ENCODE data around the gene FER.
"Not testable (repeated sequence)": the region's sequence is repeated elsewhere in the genome, so short reads cannot be mapped to it uniquely, and the experiment has no call there.

The FER gene

DNA sequence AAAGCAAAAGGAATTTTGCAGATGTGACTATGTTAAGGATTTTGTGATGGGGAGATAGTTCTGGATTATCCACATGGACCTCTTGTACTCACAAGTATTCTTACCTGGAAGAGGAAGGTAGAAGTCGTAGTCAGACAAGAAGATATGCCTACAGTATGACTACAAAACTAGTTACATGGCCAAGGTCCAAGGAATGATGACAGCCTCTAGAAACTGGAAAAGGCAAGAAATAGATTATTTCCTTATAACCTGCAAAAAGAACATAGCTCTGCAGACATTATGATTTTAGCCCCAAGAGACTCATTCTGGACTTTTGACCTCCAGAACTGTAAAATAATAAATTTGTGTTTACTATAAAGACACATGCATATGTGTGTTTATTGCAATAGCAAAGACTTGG is 226.9 kb downstream of the FER start:
- no peaks in the 10 kb centered on the region for H3K9me3 ChIP-seq (ENCODE audit: control insufficient read depth in 1 of 2, low read length in 2 of 2)
- H3K27ac ChIP-seq (ENCODE audit: low read length), result no peak overlapping the region
- H3K27me3 ChIP-seq (ENCODE audit: low read depth, low read length), result no peaks in the 10 kb centered on the region
- H3K4me1 ChIP-seq (ENCODE audit: control insufficient read depth in 1 of 2, insufficient read depth in 2 of 2, low read length in 2 of 2), result no peaks in the 10 kb centered on the region
- no peak overlapping the region for H3K4me3 ChIP-seq (ENCODE audit: low read depth in 1 of 2, low read length in 2 of 2)
- peaks cover 0 to 5% of the 10 kb centered on the region in 2 donors for H3K36me3 ChIP-seq (ENCODE audit: control insufficient read depth in 1 of 2, insufficient read depth in 2 of 2, low read length in 2 of 2)

DNA sequence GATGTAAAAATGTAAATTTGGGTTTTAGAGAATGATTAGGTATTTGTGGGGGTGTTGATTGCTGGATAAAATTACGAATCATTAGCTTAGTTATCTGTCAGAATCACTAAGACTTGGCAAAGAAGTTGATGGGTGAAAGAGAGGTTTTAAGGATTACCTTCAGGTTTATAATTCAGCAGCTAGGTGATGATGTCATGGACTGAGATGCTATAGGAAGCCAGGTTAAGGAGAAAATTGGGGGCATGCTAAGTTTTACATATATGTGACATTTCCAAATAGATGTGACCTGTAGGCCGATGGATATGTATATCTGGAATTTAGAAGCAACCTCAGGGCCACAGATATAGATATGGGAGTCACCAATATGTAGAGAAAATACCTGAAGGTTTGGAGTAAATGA is 228.0 kb downstream of the FER start:
- no peak overlapping the region for H3K27ac ChIP-seq (ENCODE audit: low read length)
- peaks cover 0 to 9% of the 10 kb centered on the region in 2 donors for H3K36me3 ChIP-seq (ENCODE audit: control insufficient read depth in 1 of 2, insufficient read depth in 2 of 2, low read length in 2 of 2)
- no peak overlapping the region for H3K4me3 ChIP-seq (ENCODE audit: low read depth in 1 of 2, low read length in 2 of 2)
- no peaks in the 10 kb centered on the region for H3K27me3 ChIP-seq (ENCODE audit: low read depth, low read length)
- no peaks in the 10 kb centered on the region for H3K9me3 ChIP-seq (ENCODE audit: control insufficient read depth in 1 of 2, low read length in 2 of 2)
- no peaks in the 10 kb centered on the region for H3K4me1 ChIP-seq (ENCODE audit: control insufficient read depth in 1 of 2, insufficient read depth in 2 of 2, low read length in 2 of 2)

DNA sequence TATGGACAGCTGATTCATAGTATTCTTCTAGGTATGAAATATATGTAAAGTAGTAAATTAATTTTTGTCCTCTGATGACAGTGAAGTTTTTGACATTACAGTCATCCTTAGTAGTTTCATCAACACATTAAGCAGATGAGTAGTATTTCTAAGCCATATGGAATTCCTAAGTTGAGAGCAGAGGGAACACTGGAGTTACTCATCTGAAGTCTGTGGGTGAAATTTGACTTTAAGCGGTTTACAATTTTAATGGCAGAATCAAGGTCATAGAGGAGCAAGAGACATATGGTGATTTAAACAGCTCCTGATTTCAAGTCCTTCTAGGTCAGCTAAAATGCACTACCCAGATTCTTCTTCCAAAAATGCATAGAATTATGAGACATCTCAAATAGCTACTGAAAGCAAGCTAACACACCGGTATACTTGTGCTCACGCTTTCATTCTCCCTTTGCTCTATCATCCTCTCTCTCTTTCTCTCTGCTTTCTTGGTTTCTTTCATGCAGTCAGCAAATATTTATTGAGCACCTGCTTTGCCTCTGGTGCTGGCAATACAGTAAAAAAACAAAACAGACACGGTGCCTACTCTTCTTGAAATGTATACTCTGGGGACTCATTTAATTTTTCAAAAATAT is 235.9 kb downstream of the FER start:
- Histone ChIP-seq H3K4me1 (ENCODE audit: control insufficient read depth in 1 of 2, insufficient read depth in 2 of 2, low read length in 2 of 2) (no peaks in the 10 kb centered on the region), H3K36me3 (ENCODE audit: control insufficient read depth in 1 of 2, insufficient read depth in 2 of 2, low read length in 2 of 2) (peaks cover 0 to 25% of the 10 kb centered on the region in 2 donors), H3K9me3 (ENCODE audit: control insufficient read depth in 1 of 2, low read length in 2 of 2) (peaks cover 0 to 3% of the 10 kb centered on the region in 2 donors), H3K27ac (ENCODE audit: low read length) (no peak overlapping the region), H3K27me3 (ENCODE audit: low read depth, low read length) (no peaks in the 10 kb centered on the region), H3K4me3 (ENCODE audit: low read depth in 1 of 2, low read length in 2 of 2) (no peak overlapping the region)

DNA sequence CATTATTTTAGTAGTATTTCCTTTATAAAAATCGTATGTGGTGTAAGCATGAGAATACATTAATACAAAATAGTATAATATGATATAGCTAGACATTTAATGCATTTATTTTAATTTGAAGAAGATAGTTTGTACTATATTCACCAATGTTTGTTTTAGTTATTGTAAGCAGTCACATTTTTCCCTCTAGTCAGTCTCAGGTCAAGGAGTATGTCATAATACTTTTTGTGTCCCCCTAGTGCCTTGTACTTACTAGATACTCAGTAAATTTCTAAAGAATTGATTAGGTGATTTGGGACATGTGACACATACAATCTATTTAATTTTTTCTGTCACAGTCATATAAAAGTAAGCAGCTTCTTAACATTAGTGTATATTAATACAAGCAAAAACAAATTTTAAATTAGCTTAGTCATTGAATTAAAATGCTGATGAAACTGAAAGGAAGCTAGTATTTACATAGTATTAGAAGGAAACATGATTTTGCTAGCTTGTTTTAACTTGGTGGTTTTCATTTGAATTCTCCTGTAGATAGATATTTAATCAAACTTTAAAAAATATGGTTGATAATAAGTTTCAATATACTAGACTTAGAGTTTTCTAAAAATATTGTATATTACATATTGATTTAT is 242.2 kb downstream of the FER start:
- peaks cover 0 to 27% of the 10 kb centered on the region in 2 donors for H3K36me3 ChIP-seq (ENCODE audit: control insufficient read depth in 1 of 2, insufficient read depth in 2 of 2, low read length in 2 of 2)
- H3K27ac ChIP-seq (ENCODE audit: low read length), result no peak overlapping the region
- peaks cover 0 to 12% of the 10 kb centered on the region in 2 donors for H3K9me3 ChIP-seq (ENCODE audit: control insufficient read depth in 1 of 2, low read length in 2 of 2)
- no peaks in the 10 kb centered on the region for H3K27me3 ChIP-seq (ENCODE audit: low read depth, low read length)
- no peak overlapping the region for H3K4me3 ChIP-seq (ENCODE audit: low read depth in 1 of 2, low read length in 2 of 2)
- H3K4me1 ChIP-seq (ENCODE audit: control insufficient read depth in 1 of 2, insufficient read depth in 2 of 2, low read length in 2 of 2), result no peaks in the 10 kb centered on the region

DNA sequence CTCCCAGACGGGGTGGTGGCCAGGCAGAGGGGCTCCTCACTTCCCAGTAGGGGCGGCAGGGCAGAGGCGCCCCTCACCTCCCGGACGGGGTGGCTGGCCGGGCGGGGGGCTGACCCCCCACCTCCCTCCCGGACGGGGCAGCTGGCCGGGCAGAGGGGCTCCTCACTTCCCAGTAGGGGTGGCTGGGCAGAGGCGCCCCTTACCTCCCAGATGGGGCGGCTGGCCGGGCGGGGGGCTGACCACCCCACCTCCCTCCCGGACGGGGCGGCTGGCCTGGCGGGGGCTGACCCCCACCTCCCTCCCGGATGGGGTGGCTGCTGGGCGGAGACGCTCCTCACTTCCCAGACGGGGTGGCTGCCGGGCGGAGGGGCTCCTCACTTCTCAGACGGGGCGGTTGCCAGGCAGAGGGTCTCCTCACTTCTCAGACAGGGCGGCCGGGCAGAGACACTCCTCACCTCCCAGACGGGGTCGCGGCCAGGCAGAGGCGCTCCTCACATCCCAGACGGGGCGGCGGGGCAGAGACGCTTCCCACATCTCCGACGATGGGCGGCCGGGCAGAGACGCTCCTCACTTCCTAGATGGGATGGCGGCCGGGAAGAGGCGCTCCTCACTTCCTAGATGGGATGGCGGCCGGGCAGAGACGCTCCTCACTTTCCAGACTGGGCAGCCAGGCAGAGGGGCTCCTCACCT is 244.8 kb downstream of the FER start:
- H3K4me3 ChIP-seq (ENCODE audit: low read depth in 1 of 2, low read length in 2 of 2); H3K27ac ChIP-seq (ENCODE audit: low read length); H3K4me1 ChIP-seq (ENCODE audit: control insufficient read depth in 1 of 2, insufficient read depth in 2 of 2, low read length in 2 of 2); H3K36me3 ChIP-seq (ENCODE audit: control insufficient read depth in 1 of 2, insufficient read depth in 2 of 2, low read length in 2 of 2); H3K27me3 ChIP-seq (ENCODE audit: low read depth, low read length); H3K9me3 ChIP-seq (ENCODE audit: control insufficient read depth in 1 of 2, low read length in 2 of 2): not testable (repeated sequence)

DNA sequence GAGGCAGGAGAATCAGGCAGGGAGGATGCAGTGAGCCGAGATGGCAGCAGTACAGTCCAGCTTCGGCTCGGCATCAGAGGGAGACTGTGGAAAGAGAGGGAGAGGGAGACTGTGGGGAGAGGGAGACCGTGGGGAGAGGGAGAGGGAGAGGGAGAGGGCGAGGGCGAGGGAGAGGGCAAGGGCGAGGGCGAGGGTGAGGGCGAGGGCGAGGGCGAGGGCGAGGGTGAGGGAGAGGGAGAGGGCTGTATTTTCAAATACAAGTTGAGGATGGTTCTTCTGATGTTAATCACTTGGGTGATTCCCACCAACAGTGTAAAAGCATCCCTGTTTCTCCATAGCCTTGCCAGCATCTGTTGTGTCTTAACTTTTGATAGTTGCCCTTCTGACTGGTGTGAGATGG is 245.7 kb downstream of the FER start:
- H3K9me3 ChIP-seq (ENCODE audit: control insufficient read depth in 1 of 2, low read length in 2 of 2); H3K36me3 ChIP-seq (ENCODE audit: control insufficient read depth in 1 of 2, insufficient read depth in 2 of 2, low read length in 2 of 2); H3K4me3 ChIP-seq (ENCODE audit: low read depth in 1 of 2, low read length in 2 of 2); H3K4me1 ChIP-seq (ENCODE audit: control insufficient read depth in 1 of 2, insufficient read depth in 2 of 2, low read length in 2 of 2); H3K27me3 ChIP-seq (ENCODE audit: low read depth, low read length); H3K27ac ChIP-seq (ENCODE audit: low read length): not testable (repeated sequence)

DNA sequence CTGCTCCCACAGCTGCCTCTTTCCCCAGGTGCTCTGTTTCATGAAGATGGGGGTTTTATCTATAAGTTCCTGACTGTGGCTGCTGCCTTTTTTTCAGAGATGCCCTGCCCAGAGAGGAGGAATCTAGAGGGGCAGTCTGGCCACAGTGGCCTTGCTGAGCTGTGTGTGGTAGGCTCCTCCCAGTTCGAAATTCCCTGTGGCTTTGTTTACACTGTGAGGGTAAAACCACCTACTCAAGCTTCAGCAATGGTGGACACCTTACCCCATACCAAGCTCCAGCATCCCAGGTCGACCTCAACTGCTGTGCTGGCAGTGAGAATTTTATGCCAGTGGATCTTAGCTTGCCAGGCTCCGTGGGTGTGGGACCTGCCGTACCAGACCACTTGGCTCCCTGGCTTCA is 250.0 kb downstream of the FER start:
- H3K36me3 ChIP-seq (ENCODE audit: control insufficient read depth in 1 of 2, insufficient read depth in 2 of 2, low read length in 2 of 2), result peaks cover 0 to 10% of the 10 kb centered on the region in 2 donors

DNA sequence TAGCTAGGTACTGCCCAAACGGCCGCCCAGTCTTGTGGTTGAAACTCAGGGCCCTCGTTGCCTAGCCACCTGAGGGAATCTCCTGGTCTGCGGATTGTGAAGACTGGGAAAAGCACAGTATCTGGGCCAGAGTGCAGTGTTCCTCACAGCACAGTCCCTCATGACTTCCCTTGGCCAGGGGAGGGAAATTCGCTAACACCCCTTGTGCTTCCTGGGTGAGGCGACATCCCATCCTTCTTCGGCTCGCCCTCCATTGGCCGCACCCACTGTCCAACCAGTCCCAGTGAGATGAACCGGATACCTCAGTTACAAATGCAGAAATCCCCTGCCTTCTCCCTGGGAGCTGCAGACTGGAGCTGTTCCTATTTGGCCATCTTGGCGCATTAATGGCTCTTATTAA is 250.5 kb downstream of the FER start:
- H3K27ac ChIP-seq (ENCODE audit: low read length), result no peak overlapping the region
- H3K4me3 ChIP-seq (ENCODE audit: low read depth in 1 of 2, low read length in 2 of 2), result no peak overlapping the region
- no peaks in the 10 kb centered on the region for H3K27me3 ChIP-seq (ENCODE audit: low read depth, low read length)
- H3K36me3 ChIP-seq (ENCODE audit: control insufficient read depth in 1 of 2, insufficient read depth in 2 of 2, low read length in 2 of 2), result peaks cover 0 to 10% of the 10 kb centered on the region in 2 donors
- peaks cover 0 to 9% of the 10 kb centered on the region in 2 donors for H3K9me3 ChIP-seq (ENCODE audit: control insufficient read depth in 1 of 2, low read length in 2 of 2)
- no peaks in the 10 kb centered on the region for H3K4me1 ChIP-seq (ENCODE audit: control insufficient read depth in 1 of 2, insufficient read depth in 2 of 2, low read length in 2 of 2)

More for the DNA sequence above, 250.0 kb downstream of the FER start:
- H3K27me3 ChIP-seq (ENCODE audit: low read depth, low read length), result no peaks in the 10 kb centered on the region
- H3K27ac ChIP-seq (ENCODE audit: low read length), result no peak overlapping the region
- H3K9me3 ChIP-seq (ENCODE audit: control insufficient read depth in 1 of 2, low read length in 2 of 2), result peaks cover 0 to 9% of the 10 kb centered on the region in 2 donors
- no peaks in the 10 kb centered on the region for H3K4me1 ChIP-seq (ENCODE audit: control insufficient read depth in 1 of 2, insufficient read depth in 2 of 2, low read length in 2 of 2)
- no peak overlapping the region for H3K4me3 ChIP-seq (ENCODE audit: low read depth in 1 of 2, low read length in 2 of 2)

DNA sequence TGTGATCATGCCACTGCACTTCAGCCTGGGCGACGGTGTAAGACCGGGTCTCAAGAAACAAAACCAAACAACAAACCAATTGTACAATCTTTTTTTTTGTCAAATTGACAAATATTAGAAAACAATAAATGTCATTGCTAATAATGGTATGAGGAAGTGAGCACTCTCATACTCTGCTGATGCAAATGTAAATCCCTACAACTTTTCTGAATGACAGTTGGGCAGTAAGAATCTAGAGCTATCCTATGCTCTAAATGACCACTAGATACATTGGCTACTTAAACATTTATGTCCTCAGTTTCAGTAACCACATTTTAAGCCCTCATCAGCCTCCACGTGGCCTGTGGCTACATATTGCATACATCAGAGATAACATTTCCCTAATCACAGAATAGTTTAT is 256.2 kb downstream of the FER start:
- Histone ChIP-seq H3K4me3 (ENCODE audit: low read depth in 1 of 2, low read length in 2 of 2) (no peak overlapping the region), H3K36me3 (ENCODE audit: control insufficient read depth in 1 of 2, insufficient read depth in 2 of 2, low read length in 2 of 2) (no peaks in the 10 kb centered on the region), H3K27ac (ENCODE audit: low read length) (no peak overlapping the region), H3K9me3 (ENCODE audit: control insufficient read depth in 1 of 2, low read length in 2 of 2) (no peaks in the 10 kb centered on the region), H3K27me3 (ENCODE audit: low read depth, low read length) (no peaks in the 10 kb centered on the region), H3K4me1 (ENCODE audit: control insufficient read depth in 1 of 2, insufficient read depth in 2 of 2, low read length in 2 of 2) (no peaks in the 10 kb centered on the region)

DNA sequence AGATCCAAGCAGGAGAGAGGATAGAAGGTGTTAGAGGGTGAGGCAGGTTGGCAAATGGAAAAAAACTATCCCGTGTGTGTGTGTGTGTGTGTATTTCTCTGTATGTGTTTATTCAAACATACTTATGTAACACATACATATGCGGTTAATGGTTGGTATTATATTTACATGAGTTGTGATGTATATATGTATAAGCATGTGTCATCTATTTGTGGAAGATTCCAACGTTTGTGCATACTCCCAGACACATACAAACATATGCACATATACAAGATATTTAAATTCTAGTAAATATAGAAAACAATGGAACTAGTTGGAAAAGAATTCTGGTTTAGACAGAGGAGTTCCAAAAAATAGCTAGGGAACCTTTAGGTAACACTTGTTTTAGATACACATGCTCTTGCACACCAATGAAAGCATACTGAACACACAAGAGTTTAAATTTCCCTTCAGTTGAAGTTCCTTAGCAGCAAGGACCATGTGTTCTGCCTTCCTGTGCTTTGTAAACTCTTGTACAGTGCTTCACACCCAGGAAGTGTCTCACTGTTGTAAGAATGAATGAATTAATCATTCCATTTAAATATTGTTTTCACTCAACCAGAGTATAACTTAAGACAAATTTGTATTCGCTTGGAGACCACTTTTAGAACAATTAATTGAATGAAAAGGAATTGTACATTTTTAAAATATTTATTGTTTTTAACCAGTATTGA is 257.8 kb downstream of the FER start:
- no peaks in the 10 kb centered on the region for H3K27me3 ChIP-seq (ENCODE audit: low read depth, low read length)
- H3K36me3 ChIP-seq (ENCODE audit: control insufficient read depth in 1 of 2, insufficient read depth in 2 of 2, low read length in 2 of 2), result no peaks in the 10 kb centered on the region
- H3K9me3 ChIP-seq (ENCODE audit: control insufficient read depth in 1 of 2, low read length in 2 of 2), result no peaks in the 10 kb centered on the region
- H3K4me1 ChIP-seq (ENCODE audit: control insufficient read depth in 1 of 2, insufficient read depth in 2 of 2, low read length in 2 of 2), result no peaks in the 10 kb centered on the region
- H3K4me3 ChIP-seq (ENCODE audit: low read depth in 1 of 2, low read length in 2 of 2), result no peak overlapping the region
- no peak overlapping the region for H3K27ac ChIP-seq (ENCODE audit: low read length)

DNA sequence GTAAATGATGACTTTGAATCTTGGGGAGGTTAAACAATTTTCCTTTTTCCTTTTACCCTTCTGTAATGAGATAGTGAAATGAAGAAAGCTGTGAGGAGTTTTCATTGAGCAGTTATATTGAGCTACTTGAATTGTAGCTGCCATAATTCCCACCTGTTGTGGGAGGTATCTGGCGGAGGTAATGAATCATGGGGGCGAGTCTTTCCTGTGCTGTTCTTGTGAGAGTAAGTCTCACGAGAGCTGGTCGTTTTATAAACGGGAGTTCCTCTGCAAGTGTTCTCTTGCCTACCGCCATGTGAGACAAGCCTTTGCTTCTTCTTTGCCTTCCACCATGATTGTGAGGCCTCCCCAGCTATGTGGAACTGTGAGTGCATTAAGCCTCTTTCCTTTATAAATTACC is 258.4 kb downstream of the FER start:
- H3K4me1 ChIP-seq (ENCODE audit: control insufficient read depth in 1 of 2, insufficient read depth in 2 of 2, low read length in 2 of 2), result no peaks in the 10 kb centered on the region
- H3K9me3 ChIP-seq (ENCODE audit: control insufficient read depth in 1 of 2, low read length in 2 of 2), result no peaks in the 10 kb centered on the region
- H3K36me3 ChIP-seq (ENCODE audit: control insufficient read depth in 1 of 2, insufficient read depth in 2 of 2, low read length in 2 of 2), result no peaks in the 10 kb centered on the region
- no peaks in the 10 kb centered on the region for H3K27me3 ChIP-seq (ENCODE audit: low read depth, low read length)
- no peak overlapping the region for H3K4me3 ChIP-seq (ENCODE audit: low read depth in 1 of 2, low read length in 2 of 2)
- no peak overlapping the region for H3K27ac ChIP-seq (ENCODE audit: low read length)
